ENCODE results near the gene KIF17.

The KIF17 gene

GRCh38 chr1:20616847-20617487, 100.8 kb downstream of the KIF17 start:
- no peak for DNase-seq

GRCh38 chr1:20615946-20616846, 101.6 kb downstream of the KIF17 start:
- no peak for DNase-seq

- DNase-seq = no peak
These were observed 103.7 kb downstream of the KIF17 start for GRCh38 chr1:20614131-20614579.

Measured in activated naive CD4-positive, alpha-beta T cell treated with Interleukin-2 at 50 U/mL for 16 hours (primary cell).